CD4-positive, alpha-beta T cell treated with Interleukin-4 for 1 hour (primary cell): ENCODE results near the gene AKAP8L.
"Not testable (repeated sequence)": the region's sequence is repeated elsewhere in the genome, so short reads cannot be mapped to it uniquely, and the experiment has no call there.

ENCODE experiments used
- DNase-seq, 2 donors: peaks; one replicate each; pipeline ENCODE4 v3.0.0-alpha.2; 2020 to 2022

The AKAP8L gene

GRCh38 chr19:15340086-15340485, 78.7 kb downstream of the AKAP8L start:
- no peak for DNase-seq

GRCh38 chr19:15337202-15337601, 81.6 kb downstream of the AKAP8L start:
- no peak for DNase-seq

DNA sequence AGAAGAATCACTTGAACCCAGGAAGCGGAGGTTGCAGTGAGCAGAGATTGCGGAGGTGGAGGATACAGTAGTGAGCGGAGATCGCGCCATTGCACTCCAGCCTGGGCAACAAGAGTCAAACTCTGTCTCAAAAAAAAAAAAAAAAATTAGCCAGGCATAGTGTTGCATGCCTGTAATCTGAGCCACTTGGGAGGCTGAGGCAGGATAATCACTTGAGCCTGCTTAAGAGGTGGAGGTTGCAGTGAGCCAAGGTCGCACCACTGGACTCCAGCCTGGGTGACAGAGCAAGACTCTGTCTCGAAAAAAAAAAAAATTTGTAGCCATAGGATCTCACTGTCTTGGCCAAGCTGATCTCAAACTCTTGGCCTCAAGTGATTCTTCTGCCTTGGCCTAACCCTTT, 82.8 kb downstream of the AKAP8L start:
- DNase-seq: not testable (repeated sequence)

DNA sequence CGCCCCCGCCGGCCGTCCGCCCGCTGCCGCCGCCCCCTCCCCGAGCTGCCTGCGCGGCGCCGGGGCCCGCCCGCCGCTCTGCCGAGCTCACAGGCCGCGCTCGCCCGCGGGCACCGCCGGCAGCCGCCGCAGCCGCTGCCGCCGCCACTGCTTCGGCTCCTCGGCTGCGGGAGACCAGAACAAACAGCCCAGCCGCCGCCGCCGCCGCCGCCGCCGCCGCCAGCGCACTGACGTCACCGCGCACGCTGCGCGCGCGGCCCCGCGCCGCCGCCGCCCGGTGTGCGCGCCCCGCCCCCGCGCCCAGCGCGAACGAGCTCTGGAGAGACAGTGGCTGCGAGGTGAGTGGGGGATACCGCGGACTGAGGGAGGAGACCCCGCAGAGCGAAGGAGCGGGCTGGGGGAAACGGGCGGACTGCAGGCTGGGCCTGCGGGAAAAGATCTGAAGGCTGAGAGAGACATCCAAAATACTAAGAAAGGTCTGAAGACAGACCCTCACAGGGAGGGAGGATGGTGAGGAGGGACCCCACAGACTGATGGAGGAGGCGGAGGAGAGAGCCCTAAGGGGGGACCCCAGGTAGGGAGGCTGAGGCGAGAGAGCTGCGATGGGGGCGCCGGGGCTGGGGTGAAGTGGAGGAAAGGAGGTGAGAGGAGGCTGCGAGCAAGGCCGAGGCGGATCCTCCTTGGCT, 86.3 kb downstream of the AKAP8L start, which contains the start of gene BRD4:
BRD4 (minus strand) TSS at position 229 of the 686 bp plus-strand sequence. CDS start 59,440 bp downstream, outside the sequence.
- DNase-seq: peak; percentile 71 to 79

- peak; percentile 61 to 70 for DNase-seq
Measured at GRCh38 chr19:15331419-15332310, 87.1 kb downstream of the AKAP8L start.

GRCh38 chr19:15330801-15331418, 87.9 kb downstream of the AKAP8L start:
- DNase-seq: peak; percentile 34 to 46
